Activated gamma-delta T cell treated with Interleukin-2 at 50 U/mL for 16 hours (primary cell): Measurements from ENCODE around the gene ENPP3.
"Not testable (repeated sequence)": the region's sequence is repeated elsewhere in the genome, so short reads cannot be mapped to it uniquely, and the experiment has no call there.

Source experiments
- DNase-seq: peaks from one replicate; pipeline ENCODE4 v3.0.0-alpha.2; 2020

The ENPP3 gene

GRCh38 chr6:131740161-131740560 is 103.1 kb downstream of the ENPP3 start:
- no peak for DNase-seq

DNA sequence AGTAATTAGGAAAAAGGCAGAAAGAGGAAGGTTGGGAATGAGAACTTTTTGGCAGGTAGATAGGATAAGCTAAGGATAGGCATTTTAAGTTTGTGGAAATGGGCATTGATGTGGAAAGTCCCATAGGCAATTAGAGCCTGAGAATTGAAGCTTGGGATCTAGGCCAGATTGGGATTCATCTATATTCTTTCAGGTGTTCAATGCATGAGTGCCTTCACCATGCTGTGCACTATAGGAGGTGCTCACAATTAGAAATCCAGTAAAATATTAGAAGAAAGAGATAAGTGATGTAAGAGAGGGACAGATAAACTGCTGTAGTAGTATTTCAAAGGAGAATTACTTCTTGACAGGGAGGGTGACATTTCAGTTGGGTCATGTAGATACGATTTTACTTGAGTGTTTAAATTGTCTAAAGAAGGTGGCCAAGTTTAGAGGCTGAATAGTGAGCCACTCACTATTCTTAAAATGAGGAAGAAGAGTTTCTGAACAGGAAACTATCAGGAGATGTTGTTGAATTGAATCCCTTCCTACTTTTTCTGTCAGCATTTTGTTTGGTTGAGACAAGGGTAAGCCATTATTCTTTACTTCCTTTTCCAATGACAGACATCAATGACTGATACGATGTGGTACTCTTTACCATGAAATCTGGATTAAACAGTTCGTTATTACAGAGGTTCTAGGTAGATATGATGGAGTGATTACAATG is 104.7 kb downstream of the ENPP3 start:
- no peak for DNase-seq

DNA sequence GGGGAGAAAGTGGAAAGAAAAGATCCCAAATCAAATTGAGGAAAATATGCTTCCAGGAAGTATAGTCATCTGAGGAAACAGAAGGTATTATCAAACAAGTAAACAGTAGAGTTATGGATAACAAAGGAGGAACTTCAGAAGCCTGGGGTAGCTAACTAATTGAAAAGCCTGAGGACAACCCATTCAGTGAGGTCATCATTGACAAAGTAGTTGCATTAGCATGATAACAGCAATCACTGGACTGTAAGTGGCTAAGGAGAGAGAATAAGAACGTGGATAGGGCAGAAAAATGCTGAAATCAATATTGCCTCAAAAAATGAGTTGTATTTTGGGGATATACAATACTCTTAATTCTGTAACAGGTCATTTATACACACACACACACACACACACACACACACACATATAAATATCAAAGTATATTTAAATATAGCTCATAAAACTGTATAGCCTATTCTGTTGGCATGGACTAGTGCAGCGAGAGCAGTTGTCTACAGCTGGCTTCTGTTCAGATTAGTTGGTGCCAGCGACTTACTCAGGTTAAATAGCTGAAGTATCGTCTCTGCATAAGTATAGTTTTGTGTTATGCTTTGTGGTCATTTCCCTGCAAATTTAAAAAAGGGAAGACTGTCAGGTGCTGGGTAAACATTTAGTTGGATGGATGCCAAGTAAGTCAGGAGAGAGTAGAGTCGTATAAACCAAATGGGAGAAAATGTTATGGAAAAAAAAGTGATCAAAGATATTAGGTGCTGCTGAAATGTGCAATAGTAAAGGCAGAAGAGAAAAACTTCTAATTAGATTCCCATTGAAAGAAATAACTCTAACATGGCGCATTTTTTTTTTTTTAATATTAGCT is 107.6 kb downstream of the ENPP3 start:
- DNase-seq: no peak

- no peak for DNase-seq
Observed at GRCh38 chr6:131745476-131745875, 108.4 kb downstream of the ENPP3 start.

GRCh38 chr6:131747821-131748353 is 110.8 kb downstream of the ENPP3 start:
- DNase-seq: no peak

DNA sequence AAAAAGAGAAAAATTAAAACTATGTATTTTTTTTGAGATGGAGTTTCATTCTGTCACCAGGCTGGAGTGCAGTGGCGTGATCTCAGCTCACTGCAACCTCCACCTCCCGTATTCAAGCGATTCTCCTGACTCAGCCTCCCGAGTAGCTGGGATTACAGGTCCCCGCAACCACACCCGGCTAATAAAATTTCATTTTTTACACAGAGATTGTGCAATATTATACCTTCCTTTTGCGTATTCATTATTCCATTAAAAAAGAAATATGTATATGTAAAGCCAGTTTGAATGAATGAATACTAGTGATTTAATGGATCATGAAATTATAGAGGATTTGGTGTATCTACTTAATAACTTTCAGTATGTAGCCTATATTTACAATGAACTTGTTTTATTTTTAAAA is 111.9 kb downstream of the ENPP3 start:
- no peak for DNase-seq

GRCh38 chr6:131751012-131751715 is 114.1 kb downstream of the ENPP3 start:
- DNase-seq: not testable (repeated sequence)

DNA sequence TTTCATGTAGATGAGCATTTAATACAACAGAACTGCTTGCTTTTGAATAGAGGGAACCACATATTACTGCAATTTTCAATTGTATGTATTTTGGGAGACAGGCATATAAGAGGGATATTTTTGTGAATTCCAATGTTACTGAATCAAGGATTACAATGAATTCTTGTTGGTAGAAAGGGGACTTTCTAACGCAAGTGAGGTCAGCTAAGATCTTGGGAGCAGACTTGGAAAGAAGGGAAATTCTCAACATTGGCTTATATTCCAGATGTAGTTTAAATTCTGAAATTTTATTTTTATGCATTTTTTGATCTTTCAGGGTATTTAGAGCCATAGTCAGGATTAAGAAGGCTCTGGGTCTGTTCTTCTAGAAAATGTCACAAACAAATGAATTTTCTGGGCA is 117.0 kb downstream of the ENPP3 start:
- DNase-seq: no peak

DNA sequence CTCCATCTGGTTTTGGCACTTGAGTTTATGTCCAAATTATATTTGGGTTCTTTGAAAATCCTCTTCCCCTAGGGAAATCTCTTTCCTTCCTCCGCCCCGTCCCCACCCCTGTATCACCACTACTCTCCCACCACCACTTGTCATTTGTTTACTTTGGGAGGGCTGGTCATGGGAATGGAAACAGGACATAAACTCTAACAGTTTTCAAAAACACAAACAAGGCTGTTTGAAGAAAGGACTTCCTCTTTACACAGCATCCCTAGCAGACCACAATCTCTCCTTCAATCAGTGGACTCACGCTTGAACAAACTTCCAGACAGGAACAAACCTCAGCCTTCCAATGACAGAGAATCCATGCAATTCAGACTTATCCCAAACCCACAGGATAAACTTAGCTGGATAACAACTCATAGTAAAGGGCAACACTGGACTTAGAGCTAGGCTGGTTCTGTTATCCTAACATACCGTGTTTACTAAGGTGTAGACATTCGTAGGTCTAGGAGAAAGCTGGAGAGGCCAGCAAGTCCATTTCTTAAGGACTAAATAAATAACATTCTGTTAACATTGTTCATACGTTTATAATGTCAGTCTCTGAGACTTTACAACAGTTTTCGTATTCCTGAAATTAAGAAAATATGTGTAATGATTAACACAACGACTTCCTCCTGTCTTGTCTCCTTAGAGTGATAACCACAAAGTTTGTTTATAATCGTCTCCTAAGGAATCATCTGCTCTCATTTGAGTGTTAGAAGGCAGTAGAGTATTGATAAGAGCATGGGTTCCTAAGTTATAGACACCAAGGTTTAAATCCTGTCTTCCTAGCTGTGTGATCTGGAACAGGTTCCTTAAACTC is 117.8 kb downstream of the ENPP3 start:
- DNase-seq: no peak

GRCh38 chr6:131755597-131755996 is 118.5 kb downstream of the ENPP3 start:
- no peak for DNase-seq

DNA sequence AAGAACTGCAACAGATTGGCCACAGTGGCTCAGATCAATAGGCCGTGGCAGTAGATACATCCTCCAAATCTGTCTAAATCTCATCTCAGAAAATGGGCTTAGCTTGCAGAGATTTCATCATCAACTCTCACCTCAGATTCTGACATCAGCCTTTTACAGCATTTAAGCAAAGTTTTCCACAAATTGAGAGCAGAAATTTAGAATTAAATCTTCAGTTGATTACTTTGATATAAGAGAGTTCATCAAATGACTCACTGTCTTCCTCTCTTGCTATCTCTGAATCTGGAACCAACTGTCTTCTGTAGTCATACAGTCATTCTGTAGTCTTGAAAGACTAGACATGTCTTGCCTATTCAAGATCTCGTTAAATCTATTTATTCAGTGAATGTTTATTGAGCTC is 118.9 kb downstream of the ENPP3 start:
- DNase-seq: no peak

GRCh38 chr6:131758920-131759319 is 121.8 kb downstream of the ENPP3 start:
- DNase-seq: no peak

DNA sequence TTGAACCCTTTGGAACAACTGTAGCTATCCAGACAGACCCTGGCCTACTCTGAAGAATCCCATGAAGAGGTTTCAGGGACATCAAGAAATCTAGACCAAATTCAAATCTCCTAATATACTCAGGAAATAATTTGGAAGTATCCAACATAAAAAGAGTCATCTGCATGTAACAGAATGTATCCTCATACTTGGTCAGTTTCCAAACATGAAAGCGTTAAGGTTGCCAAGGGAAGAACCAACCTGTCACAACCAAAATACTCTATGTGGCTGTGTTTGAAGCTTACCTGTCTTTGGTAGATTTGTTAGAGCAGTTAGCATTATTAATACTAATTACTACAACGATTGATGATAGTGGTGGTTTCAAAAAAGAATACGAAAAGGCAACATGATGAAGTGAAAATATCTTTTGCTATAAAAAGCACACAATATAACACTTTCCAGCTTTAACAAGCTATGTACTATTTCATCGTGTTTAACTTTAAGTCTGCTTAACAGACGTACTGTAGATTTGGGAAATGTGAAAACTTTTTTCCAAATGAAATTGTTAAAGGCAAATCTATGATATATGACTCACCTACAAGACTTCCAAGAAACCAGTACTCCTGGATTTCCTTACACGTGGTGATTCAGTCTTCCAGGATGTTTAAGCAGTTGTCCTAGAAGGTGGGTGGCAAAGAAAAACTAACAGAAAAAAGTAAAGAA is 124.1 kb downstream of the ENPP3 start:
- no peak for DNase-seq

DNA sequence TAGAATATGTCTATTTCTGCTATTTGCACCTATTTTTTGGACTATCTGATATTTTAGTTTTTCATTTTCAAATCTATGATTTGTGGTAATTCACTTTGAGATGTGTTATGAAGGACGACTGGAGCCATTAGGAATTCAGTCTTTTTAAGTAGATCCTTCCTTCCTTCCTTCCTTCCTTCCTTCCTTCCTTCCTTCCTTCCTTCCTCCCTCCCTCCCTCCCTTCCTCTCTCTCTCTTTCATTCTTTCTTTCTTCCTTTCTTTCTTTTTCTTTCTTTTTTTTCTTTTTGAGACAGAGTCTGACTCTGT is 124.6 kb downstream of the ENPP3 start:
- no peak for DNase-seq

GRCh38 chr6:131762984-131763383 is 125.9 kb downstream of the ENPP3 start:
- DNase-seq: no peak

DNA sequence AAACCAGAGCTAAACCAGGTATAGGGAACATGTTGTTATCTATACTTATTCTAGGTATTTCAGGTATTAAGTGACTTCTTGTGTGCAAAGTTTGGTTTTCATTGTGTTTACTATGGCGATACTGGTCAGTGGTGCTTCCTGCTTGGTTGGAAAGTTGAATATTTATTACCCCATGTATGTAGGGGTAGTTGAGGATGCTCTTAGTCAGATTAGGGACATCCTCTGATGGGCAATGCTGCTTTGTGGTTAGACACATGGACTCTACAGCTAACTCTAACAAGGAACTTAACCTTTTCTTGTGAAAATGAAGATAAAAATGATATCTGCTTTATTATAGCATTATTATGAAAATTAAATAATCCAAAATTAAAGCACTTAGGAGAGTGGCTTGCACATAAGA is 126.6 kb downstream of the ENPP3 start:
- DNase-seq: no peak

GRCh38 chr6:131764350-131764749 is 127.2 kb downstream of the ENPP3 start:
- DNase-seq: no peak

- DNase-seq: no peak
Observed at GRCh38 chr6:131765081-131765803, 128.1 kb downstream of the ENPP3 start.

DNA sequence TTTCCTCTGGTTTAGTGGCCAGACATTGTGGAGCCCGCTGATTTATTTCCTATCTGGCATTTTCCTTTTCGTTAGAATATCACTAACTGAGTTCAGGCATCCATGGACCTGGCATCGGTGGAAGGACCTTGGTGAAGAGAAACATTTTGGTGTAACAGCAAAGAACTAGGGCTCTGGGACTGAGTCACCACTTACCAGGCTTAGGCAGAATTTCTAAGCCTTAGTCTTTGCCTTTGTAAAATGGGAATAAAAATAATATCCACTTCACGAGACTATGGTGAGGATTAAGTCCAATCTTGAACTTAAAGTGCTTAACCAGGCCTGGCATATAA is 128.7 kb downstream of the ENPP3 start:
- DNase-seq: no peak

GRCh38 chr6:131766631-131767030 is 129.5 kb downstream of the ENPP3 start:
- no peak for DNase-seq

- no peak for DNase-seq
Observed at GRCh38 chr6:131768964-131769363, 131.9 kb downstream of the ENPP3 start.
